Mesenchymal stem cell (in vitro differentiated cells and primary cell): ENCODE measurements around the gene HOXC9.

ENCODE experiments used
- DNase-seq: peaks from one replicate; pipeline ENCODE4 v3.0.0-alpha.2; 2013
- H2AFZ ChIP-seq: one replicate; pipeline ENCODE4 v1.6.1; 2013; ENCODE audit warnings: low read depth, mild to moderate bottlenecking, control low read depth, inconsistent platforms, low read length, moderate library complexity
- H2AK5ac ChIP-seq: 2 replicates; pipeline ENCODE4 v1.6.1; 2013; ENCODE audit warnings: low read length, moderate library complexity, mild to moderate bottlenecking, inconsistent platforms; ENCODE audit not compliant: severe bottlenecking
- H2BK120ac ChIP-seq: one replicate; pipeline ENCODE4 v1.6.1; 2013; ENCODE audit warnings: low read depth, mild to moderate bottlenecking, inconsistent platforms, low read length, moderate library complexity
- H2BK12ac ChIP-seq, 2 experiments: one replicate each; pipeline ENCODE4 v1.6.1; 2013; ENCODE audit warnings: inconsistent platforms in 2 of 2, low read length in 2 of 2, mild to moderate bottlenecking in 2 of 2, moderate library complexity in 2 of 2, control low read depth in 1 of 2
- H2BK15ac ChIP-seq: one replicate; pipeline ENCODE4 v1.6.1; 2013; ENCODE audit warnings: mild to moderate bottlenecking, low read depth, inconsistent platforms; ENCODE audit not compliant: poor library complexity, severe bottlenecking
- H2BK5ac ChIP-seq: 2 replicates; pipeline ENCODE4 v1.6.1; 2013; ENCODE audit warnings: low read depth, mild to moderate bottlenecking, low read length, control low read depth, inconsistent platforms; ENCODE audit not compliant: poor library complexity, severe bottlenecking
- H3K14ac ChIP-seq, 2 experiments: one replicate each; pipeline ENCODE4 v1.6.1; 2013; ENCODE audit warnings: inconsistent platforms in 2 of 2, low read length in 2 of 2, control low read depth in 1 of 2, mild to moderate bottlenecking in 1 of 2, moderate library complexity in 1 of 2
- H3K18ac ChIP-seq, 2 experiments: one replicate each; pipeline ENCODE4 v1.6.1; 2013; ENCODE audit warnings: inconsistent platforms in 2 of 2, low read length in 2 of 2, control low read depth in 1 of 2, low read depth in 1 of 2, mild to moderate bottlenecking in 1 of 2
- H3K23ac ChIP-seq, 2 experiments: one replicate each; pipeline ENCODE4 v1.6.1; 2013; ENCODE audit warnings: inconsistent platforms in 2 of 2, low read length in 2 of 2, mild to moderate bottlenecking in 2 of 2, moderate library complexity in 2 of 2, control low read depth in 1 of 2
- H3K27ac ChIP-seq: 2 replicates; pipeline ENCODE4 v1.5.1; 2013; ENCODE audit warnings: mild to moderate bottlenecking, moderate library complexity, low read length, control low read depth, inconsistent platforms; ENCODE audit not compliant: poor library complexity, severe bottlenecking
- H3K27me3 ChIP-seq, 2 experiments: 2 replicates each; pipeline versions ENCODE4 v1.6.1 to v1.7.0; 2013; ENCODE audit warnings: low read length in 2 of 2, mild to moderate bottlenecking in 2 of 2, moderate library complexity in 2 of 2, control low read depth in 1 of 2, inconsistent platforms in 1 of 2; ENCODE audit not compliant: control insufficient read depth in 1 of 2, insufficient read depth in 1 of 2
- H3K36me3 ChIP-seq, 2 experiments: 2 replicates each; pipeline versions ENCODE4 v1.6.1 to v1.7.0; 2013; ENCODE audit warnings: low read length in 2 of 2, control low read depth in 1 of 2, inconsistent platforms in 1 of 2, low read depth in 1 of 2, mild to moderate bottlenecking in 1 of 2; ENCODE audit not compliant: insufficient read depth in 2 of 2, control insufficient read depth in 1 of 2
- H3K4ac ChIP-seq, 2 experiments: one replicate each; pipeline ENCODE4 v1.6.1; 2013; ENCODE audit warnings: inconsistent platforms in 2 of 2, low read length in 2 of 2, mild to moderate bottlenecking in 2 of 2, moderate library complexity in 2 of 2, control low read depth in 1 of 2, low read depth in 1 of 2
- H3K4me1 ChIP-seq: 2 replicates; pipeline ENCODE4 v1.6.1; 2013; ENCODE audit warnings: low read depth, low read length, control low read depth; ENCODE audit not compliant: control insufficient read depth, insufficient read depth
- H3K4me2 ChIP-seq: 2 replicates; pipeline ENCODE4 v1.6.1; 2013; ENCODE audit warnings: low read length, mild to moderate bottlenecking, inconsistent platforms; ENCODE audit not compliant: poor library complexity, severe bottlenecking
- H3K4me3 ChIP-seq, 2 experiments: 2 replicates each; pipeline versions ENCODE4 v1.5.1 to v1.7.0; 2013; ENCODE audit warnings: low read length in 2 of 2, mild to moderate bottlenecking in 2 of 2, control low read depth in 1 of 2, low read depth in 1 of 2; ENCODE audit not compliant: insufficient read depth in 1 of 2
- H3K79me1 ChIP-seq: replicated peaks from 2 replicates; pipeline ENCODE4 v1.6.1; 2013; ENCODE audit warnings: mild to moderate bottlenecking, control low read depth, low read length, inconsistent platforms; ENCODE audit not compliant: poor library complexity, severe bottlenecking
- H3K9ac ChIP-seq: 2 replicates; pipeline ENCODE4 v1.7.0; 2013; ENCODE audit warnings: mild to moderate bottlenecking, low read length, moderate library complexity
- H3K9me3 ChIP-seq: 2 replicates; pipeline ENCODE4 v1.7.0; 2013; ENCODE audit warnings: mild to moderate bottlenecking, low read length; ENCODE audit not compliant: control insufficient read depth
- H4K8ac ChIP-seq: one replicate; pipeline ENCODE4 v1.6.1; 2013; ENCODE audit warnings: inconsistent platforms, mild to moderate bottlenecking, low read length, moderate library complexity
- H4K91ac ChIP-seq: one replicate; pipeline ENCODE4 v1.6.1; 2013; ENCODE audit warnings: mild to moderate bottlenecking, low read length, inconsistent platforms
- WGBS: methylation state at CpG from one replicate; pipeline ENCODE4 v1.1.7; 2013; ENCODE audit warnings: mixed read lengths; 5-methylcytosine and 5-hydroxymethylcytosine counted together

The HOXC9 gene

DNA sequence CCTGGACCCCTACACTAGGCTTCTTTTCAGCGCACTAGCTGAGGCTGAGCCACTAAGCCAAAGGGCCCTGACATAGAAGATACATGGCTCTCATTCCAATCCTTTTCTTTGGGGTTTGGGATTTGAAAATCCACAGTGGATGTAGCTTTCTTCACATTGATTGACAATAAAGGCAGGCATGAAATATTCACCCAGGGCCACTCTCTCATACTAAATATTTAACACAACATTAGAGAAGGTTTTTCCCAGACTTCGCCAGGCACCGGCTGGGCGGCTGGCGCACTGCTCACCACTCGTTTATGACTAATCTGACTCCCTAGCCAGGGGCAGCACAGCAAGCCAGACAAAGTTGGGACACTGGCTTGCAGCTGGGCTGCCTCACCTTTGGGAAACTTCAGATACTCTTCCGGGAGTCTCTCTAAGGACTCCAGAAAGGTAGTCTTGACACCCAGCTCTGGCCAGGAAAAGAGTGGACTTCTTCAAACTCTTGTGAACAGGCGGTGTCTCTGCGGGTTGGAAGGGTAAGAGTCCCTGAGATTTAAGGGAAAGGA, 27.7 kb upstream of the HOXC9 start:
- no peak overlapping the region for H2BK120ac ChIP-seq
- no peak overlapping the region for H3K14ac ChIP-seq
- H3K4me2 ChIP-seq = no peak overlapping the region
- peaks cover 21% of the 10 kb centered on the region for H3K4me1 ChIP-seq
- peaks cover 80 to 94% of the 10 kb centered on the region in 2 experiments for H3K27me3 ChIP-seq
- H2BK5ac ChIP-seq = no peak overlapping the region
- no peak overlapping the region for H2AK5ac ChIP-seq
- no peaks in the 10 kb centered on the region for H3K79me1 ChIP-seq
- no peak overlapping the region for H3K27ac ChIP-seq
- peak overlapping the region in 1 of 2 experiments; percentile 83 for H3K4me3 ChIP-seq
- H3K18ac ChIP-seq = no peak overlapping the region
- WGBS = 54% methylated on average over 9 of the region's 9 CpGs
- no peak overlapping the region for H4K8ac ChIP-seq
- H2BK15ac ChIP-seq = peak overlapping the region; percentile 69
- H3K36me3 ChIP-seq = no peaks in the 10 kb centered on the region
- peak overlapping the region; percentile 84 for H3K9ac ChIP-seq
- DNase-seq = no peak
- no peak overlapping the region for H4K91ac ChIP-seq
- H2AFZ ChIP-seq = no peak overlapping the region
- H3K23ac ChIP-seq = no peak overlapping the region
- no peak overlapping the region for H2BK12ac ChIP-seq
- no peaks in the 10 kb centered on the region for H3K9me3 ChIP-seq
- no peak overlapping the region for H3K4ac ChIP-seq

DNA sequence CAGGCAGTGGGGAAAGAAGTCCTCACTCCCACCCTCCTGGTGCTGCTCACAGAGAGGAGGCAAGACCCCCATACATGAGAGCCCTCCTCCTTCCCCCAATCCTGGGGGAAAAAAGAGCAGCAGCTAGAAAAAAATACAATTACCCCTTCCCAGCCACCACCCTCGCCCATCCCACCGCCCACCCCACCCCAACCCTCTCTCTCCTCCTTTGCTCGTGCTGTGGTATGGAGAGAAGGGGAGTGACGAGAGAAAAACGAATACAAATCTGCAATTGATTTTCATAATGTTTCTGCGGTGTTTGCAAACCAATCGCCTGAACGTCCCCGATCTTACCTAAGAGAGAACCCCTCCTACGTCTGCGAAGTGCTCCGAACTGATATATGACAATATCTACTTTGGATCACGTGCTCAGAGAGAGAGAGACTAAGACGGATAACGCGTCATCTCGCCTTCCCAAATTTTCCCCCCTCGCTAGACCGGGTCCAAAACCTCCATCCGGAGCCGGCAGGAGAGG, 27.2 kb upstream of the HOXC9 start, which contains the start of gene HOXC11:
Gene HOXC11, plus strand, starts transcription at position 405 of the 514 bp plus-strand sequence. CDS start 116 bp downstream, outside the sequence.
- Histone ChIP-seq H3K9me3 (no peaks in the 10 kb centered on the region), H3K36me3 (no peaks in the 10 kb centered on the region), H2BK15ac (peak within 1 kb of the TSS; percentile 69), H2BK5ac (no peak within 1 kb of the TSS), H3K18ac (peak within 1 kb of the TSS in 1 of 2 experiments; percentile 21), H3K27ac (no peak within 1 kb of the TSS), H4K91ac (no peak within 1 kb of the TSS), H3K27me3 (peaks cover 80 to 94% of the 10 kb centered on the region in 2 experiments), H2AFZ (no peak within 1 kb of the TSS), H3K9ac (peak within 1 kb of the TSS; percentile 84), H4K8ac (no peak within 1 kb of the TSS), H3K79me1 (no peaks in the 10 kb centered on the region), H3K14ac (no peak within 1 kb of the TSS), H3K23ac (no peak within 1 kb of the TSS), H3K4ac (no peak within 1 kb of the TSS), H3K4me3 (peak within 1 kb of the TSS; percentile 32 to 83), H3K4me1 (peaks cover 21% of the 10 kb centered on the region), H2BK12ac (no peak within 1 kb of the TSS), H2BK120ac (peak within 1 kb of the TSS; percentile 49), H3K4me2 (peak within 1 kb of the TSS; percentile 52), H2AK5ac (no peak within 1 kb of the TSS)
- WGBS = 13% methylated on average over 16 of the region's 21 CpGs
- no peak for DNase-seq

DNA sequence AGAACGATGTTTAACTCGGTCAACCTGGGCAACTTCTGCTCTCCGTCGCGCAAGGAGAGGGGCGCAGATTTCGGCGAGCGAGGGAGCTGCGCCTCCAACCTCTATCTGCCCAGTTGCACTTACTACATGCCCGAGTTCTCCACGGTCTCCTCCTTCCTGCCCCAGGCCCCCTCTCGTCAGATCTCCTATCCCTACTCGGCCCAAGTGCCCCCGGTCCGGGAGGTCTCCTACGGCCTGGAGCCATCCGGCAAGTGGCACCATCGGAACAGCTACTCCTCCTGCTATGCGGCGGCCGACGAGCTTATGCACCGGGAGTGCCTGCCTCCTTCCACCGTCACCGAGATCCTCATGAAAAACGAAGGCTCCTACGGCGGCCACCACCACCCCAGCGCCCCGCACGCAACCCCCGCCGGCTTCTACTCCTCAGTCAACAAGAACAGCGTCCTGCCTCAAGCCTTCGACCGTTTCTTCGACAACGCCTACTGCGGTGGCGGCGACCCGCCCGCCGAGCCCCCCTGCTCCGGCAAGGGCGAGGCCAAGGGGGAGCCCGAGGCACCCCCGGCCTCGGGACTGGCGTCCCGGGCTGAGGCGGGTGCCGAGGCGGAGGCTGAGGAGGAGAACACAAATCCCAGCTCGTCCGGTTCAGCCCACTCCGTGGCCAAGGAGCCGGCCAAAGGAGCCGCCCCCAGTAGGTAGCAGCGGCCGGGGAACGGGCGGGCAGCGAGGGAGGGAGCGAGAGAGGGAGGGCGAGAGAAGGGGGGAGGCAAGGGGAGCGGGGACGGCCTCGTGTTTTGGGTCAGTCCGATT, 26.5 kb upstream of the HOXC9 start:
- Histone ChIP-seq H3K27ac (no peak overlapping the region), H2BK12ac (no peak overlapping the region), H2BK120ac (peak overlapping the region; percentile 49), H3K4me1 (peaks cover 23% of the 10 kb centered on the region), H3K4ac (no peak overlapping the region), H3K4me2 (peak overlapping the region; percentile 52), H3K9ac (peak overlapping the region; percentile 84), H2BK5ac (no peak overlapping the region), H3K36me3 (no peaks in the 10 kb centered on the region), H3K27me3 (peaks cover 77 to 94% of the 10 kb centered on the region in 2 experiments), H4K91ac (no peak overlapping the region), H3K18ac (peak overlapping the region in 1 of 2 experiments; percentile 21), H4K8ac (no peak overlapping the region), H3K4me3 (peak overlapping the region; percentile 32 to 83), H3K79me1 (no peaks in the 10 kb centered on the region), H3K9me3 (no peaks in the 10 kb centered on the region), H3K23ac (no peak overlapping the region), H2AFZ (no peak overlapping the region), H2BK15ac (no peak overlapping the region), H2AK5ac (no peak overlapping the region), H3K14ac (no peak overlapping the region)
- DNase-seq = no peak
- WGBS = 9% methylated on average over 64 of the region's 71 CpGs
